BJ (cell line): ENCODE data around the gene CFAP74. TPM values are rescaled to one million over a fixed set of nuclear protein-coding genes. Genes with fewer than 3 reads are reported as not detected.

Source experiments
- CTCF ChIA-PET: fragments of 350-600 bp; formaldehyde crosslinking; extraction: SDS; loops from one replicate; lab custom pipeline; 2021; ENCODE audit warnings: antibody characterized with exemption, inconsistent platforms; lab: Yijun Ruan, JAX
- POLR2A ChIA-PET: fragments of 300-600 bp; sonication (Branson Sonifier 250); formaldehyde crosslinking; extraction: SDS; loops from one replicate; lab custom pipeline; 2021; ENCODE audit warnings: antibody characterized with exemption; lab: Charles Lee
- DNase-seq: peaks from one replicate; pipeline ENCODE4 v3.0.0-alpha.2; 2011; ENCODE audit warnings: low read depth
- H3K27me3 ChIP-seq: 2 replicates; pipeline ENCODE4 v1.6.0; 2011; ENCODE audit warnings: low read length; ENCODE audit not compliant: control insufficient read depth, insufficient read depth
- H3K36me3 ChIP-seq: 2 replicates; pipeline ENCODE4 v1.5.1; 2011; ENCODE audit warnings: low read length; ENCODE audit not compliant: control insufficient read depth, insufficient read depth
- H3K4me3 ChIP-seq: 2 replicates; pipeline ENCODE4 v1.5.1; 2011; ENCODE audit warnings: low read depth, mild to moderate bottlenecking, control low read depth, low read length
- CTCF ChIP-seq: IDR thresholded peaks from 2 replicates; pipeline ENCODE4 v1.5.1; 2011; ENCODE audit warnings: low read depth, mild to moderate bottlenecking, control low read depth, inconsistent platforms, low read length, moderate library complexity; ENCODE audit not compliant: insufficient read depth
- polyA plus RNA-seq: library from polyadenylated mRNA; depleted of rRNA; stranded (reverse); fragments of >200 nt; gene quantifications from 2 replicates; pipeline ENCODE4 v1.2.3, GENCODE V29; 2011

CFAP74 gene
- polyA plus RNA-seq, 1 experiment = not detected

DNA sequence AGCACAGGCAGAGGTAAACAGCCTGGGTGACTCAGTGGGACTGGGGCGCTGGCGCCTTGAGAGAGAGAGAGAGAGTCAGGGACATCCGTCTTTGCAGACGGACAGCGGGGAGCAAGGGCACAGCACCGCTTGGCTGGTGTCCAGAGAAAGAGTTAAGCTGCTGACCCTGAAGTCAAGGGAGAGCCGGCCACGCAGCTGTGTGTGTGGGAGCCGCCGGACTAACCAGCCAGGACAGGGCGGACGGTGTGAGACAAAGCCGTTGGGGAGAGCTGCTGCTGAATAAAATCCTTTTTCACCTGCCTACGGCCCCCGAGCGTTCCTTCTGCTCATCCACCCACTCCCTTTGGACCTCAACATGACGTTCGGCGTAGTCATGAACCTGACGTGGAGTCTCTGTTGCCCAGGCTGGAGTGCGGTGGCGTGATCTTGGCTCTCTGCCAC, 14.5 kb downstream of the CFAP74 start:
- H3K27me3 ChIP-seq = no peaks in the 10 kb centered on the region
- no peak for TF ChIP-seq CTCF
- ChIA-PET POLR2A (no interaction called here), CTCF (interaction anchor here (1.3 kb wide), 1 partner anchor 45 kb away, joined by 4 read pairs; no protein-coding TSS in a partner anchor)
- no peak for DNase-seq
- no peaks in the 10 kb centered on the region for H3K36me3 ChIP-seq
- H3K4me3 ChIP-seq = no peak overlapping the region

DNA sequence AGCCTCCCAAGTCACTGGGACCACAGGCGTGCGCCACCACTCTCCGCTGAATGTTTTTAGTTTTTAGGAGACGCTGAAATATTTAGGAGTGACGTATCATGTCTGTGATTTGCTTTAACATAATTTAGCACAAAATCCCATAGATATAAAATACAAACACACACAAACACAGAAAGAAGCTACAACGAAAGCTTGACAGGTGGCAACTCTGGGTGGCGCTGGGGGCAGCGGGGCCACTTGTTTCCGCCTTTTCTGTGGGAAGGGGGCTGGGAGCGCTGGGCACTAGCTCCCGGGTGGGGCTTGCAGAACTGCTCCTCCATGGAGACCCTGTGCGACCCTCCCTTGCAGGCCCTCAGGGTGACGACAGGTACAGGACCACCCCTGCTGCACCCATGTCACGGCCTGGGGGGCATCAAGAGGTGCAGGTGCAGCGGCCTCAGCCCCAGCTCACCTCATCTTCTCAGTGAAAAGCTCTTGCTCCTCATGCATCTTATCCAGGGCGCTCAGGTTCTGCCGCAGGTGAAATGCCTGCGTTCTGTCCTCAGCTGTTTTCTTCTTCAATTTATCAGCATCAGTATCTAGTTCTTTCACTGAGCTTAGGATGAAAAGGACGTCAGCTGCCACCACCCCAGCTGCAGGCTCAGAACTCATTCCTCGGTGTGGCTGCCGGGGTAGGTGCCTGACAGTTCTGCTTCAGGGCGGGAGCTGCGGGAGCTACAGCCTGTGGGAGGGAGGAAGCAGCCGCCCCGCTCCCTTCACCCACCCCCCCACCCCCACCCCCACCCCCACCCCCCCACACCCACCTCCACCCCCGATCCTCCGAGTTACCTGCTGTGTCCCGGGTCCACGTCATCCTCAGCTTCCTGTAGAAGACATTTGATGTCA, 15.3 kb downstream of the CFAP74 start:
- H3K27me3 ChIP-seq = no peaks in the 10 kb centered on the region
- H3K36me3 ChIP-seq = no peaks in the 10 kb centered on the region
- no peak for DNase-seq
- H3K4me3 ChIP-seq = no peak overlapping the region
- ChIA-PET CTCF (no interaction called here), POLR2A (no interaction called here)
- no peak for TF ChIP-seq CTCF

DNA sequence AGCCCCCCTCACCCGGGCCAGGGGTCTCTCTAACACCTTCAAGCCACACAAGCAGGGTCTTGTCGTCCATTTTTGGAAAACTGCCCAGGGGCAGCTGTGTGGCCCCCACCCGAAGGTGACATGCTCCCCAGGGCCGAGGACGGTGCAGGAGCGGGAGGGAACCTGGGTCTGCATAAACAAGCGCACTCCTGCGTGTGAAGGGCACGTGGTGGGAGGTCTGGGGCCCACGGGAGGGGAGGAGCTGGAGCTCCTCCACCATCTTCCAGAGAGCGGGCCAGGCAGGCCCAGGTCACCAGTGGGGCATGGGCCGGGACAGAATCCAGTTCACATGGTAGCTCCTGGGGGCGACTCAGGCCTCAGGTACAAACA, 16.5 kb downstream of the CFAP74 start:
- Histone ChIP-seq H3K27me3 (no peaks in the 10 kb centered on the region), H3K36me3 (no peaks in the 10 kb centered on the region), H3K4me3 (no peak overlapping the region)
- CTCF ChIA-PET = interaction anchor here (2.1 kb wide), 1 partner anchor 58 kb away, joined by 6 read pairs; no protein-coding TSS in a partner anchor
- no peak for TF ChIP-seq CTCF
- POLR2A ChIA-PET = no interaction called here
- no peak for DNase-seq

GRCh38 chr1:1986451-1987141, 17.0 kb downstream of the CFAP74 start:
- Histone ChIP-seq H3K27me3 (no peaks in the 10 kb centered on the region), H3K36me3 (no peaks in the 10 kb centered on the region), H3K4me3 (no peak overlapping the region)
- no peak for TF ChIP-seq CTCF
- ChIA-PET POLR2A (no interaction called here), CTCF (interaction anchor here (2.1 kb wide), 1 partner anchor 59 kb away, joined by 6 read pairs; no protein-coding TSS in a partner anchor)
- DNase-seq = no peak
